BE2C (cell line): ENCODE results near the gene LILRA5.
"Not testable (repeated sequence)": the region's sequence is repeated elsewhere in the genome, so short reads cannot be mapped to it uniquely, and the experiment has no call there.

Experiments used
- DNase-seq: peaks from one replicate; pipeline ENCODE4 v3.0.0-alpha.2; 2020
- H3K27me3 ChIP-seq: fragments of 250-450 bp; sonication (Bioruptor Pico); 2 replicates; pipeline ENCODE4 v1.5.1; 2020; ENCODE audit warnings: mild to moderate bottlenecking
- H3K36me3 ChIP-seq: fragments of 250-450 bp; sonication (Bioruptor Pico); 2 replicates; pipeline ENCODE4 v1.5.1; 2020; ENCODE audit warnings: mild to moderate bottlenecking
- H3K4me1 ChIP-seq: fragments of 250-450 bp; sonication (Bioruptor Pico); 2 replicates; pipeline ENCODE4 v1.5.1; 2020
- H3K4me3 ChIP-seq: 2 replicates; pipeline ENCODE4 v1.5.1; 2011; ENCODE audit warnings: low read depth, low read length
- H3K9me3 ChIP-seq: fragments of 250-450 bp; sonication (Bioruptor Pico); 2 replicates; pipeline ENCODE4 v1.5.1; 2020
- TF ChIP-seq, protein P1 (sequence below): IDR thresholded peaks from 2 replicates; pipeline ENCODE4 v1.5.1; 2012; ENCODE audit warnings: mild to moderate bottlenecking, low read depth, low read length

The LILRA5 gene

DNA sequence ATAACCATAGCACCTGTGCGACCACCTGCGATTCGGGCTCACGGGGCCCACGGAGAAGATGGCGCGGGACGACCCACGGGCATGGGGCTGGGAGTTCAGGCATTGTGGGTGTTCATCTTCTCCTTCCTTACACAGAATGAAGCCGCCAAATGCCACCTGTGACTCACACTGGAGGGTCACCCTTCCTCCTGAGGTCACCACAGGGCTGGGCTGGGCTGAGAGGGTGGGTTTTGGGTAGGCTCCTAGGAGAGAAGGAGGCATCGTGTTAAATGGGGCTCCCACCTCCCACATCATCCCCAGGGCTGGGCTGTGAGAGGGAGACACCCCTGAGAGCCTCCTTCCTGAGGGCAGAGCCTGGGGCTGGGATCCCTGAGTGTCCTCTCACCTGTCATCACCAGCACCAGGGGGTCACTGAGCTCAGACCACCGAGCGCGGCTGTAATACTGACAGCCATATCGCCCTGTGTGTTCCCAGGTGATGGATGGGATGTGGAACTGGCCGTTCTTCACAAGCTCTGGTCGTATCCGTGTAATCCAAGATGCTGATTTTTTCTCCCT, 33.5 kb downstream of the LILRA5 start:
- TF ChIP-seq, protein P1, sequence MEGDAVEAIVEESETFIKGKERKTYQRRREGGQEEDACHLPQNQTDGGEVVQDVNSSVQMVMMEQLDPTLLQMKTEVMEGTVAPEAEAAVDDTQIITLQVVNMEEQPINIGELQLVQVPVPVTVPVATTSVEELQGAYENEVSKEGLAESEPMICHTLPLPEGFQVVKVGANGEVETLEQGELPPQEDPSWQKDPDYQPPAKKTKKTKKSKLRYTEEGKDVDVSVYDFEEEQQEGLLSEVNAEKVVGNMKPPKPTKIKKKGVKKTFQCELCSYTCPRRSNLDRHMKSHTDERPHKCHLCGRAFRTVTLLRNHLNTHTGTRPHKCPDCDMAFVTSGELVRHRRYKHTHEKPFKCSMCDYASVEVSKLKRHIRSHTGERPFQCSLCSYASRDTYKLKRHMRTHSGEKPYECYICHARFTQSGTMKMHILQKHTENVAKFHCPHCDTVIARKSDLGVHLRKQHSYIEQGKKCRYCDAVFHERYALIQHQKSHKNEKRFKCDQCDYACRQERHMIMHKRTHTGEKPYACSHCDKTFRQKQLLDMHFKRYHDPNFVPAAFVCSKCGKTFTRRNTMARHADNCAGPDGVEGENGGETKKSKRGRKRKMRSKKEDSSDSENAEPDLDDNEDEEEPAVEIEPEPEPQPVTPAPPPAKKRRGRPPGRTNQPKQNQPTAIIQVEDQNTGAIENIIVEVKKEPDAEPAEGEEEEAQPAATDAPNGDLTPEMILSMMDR = no peak
- peaks cover 44% of the 10 kb centered on the region for H3K27me3 ChIP-seq
- no peaks in the 10 kb centered on the region for H3K36me3 ChIP-seq
- no peak for DNase-seq
- H3K9me3 ChIP-seq = no peaks in the 10 kb centered on the region
- no peak overlapping the region for H3K4me3 ChIP-seq
- H3K4me1 ChIP-seq = no peaks in the 10 kb centered on the region

DNA sequence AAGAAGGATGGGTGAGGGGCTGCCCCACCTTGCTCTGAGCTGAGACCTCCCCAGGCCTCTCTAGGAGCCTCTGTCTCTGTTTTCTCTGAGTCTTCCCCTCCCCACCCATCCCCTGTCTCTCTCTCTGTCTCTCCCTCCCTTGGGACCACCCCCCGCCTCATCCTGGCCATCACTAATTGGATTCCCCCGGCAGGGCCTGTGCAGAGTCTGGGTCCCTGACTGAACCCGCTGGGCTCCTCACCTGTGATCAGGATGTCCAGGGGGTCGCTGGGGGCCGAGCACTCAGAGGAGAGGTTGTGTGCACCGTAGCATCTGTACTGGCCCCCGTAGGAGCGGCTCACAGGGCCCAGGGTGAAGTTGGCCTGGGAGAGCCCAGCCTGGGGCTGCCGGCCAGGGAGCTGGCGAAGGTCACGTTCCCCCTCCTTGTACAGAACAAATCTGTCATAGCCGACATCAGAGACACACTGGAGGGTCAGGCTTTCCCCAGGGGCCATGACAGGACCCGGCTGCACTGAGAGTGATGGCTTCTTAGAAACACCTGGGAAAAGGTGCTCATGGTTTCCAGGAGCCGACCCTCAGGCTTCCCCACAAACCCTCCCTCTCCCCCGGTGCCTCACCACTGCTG, 34.3 kb downstream of the LILRA5 start:
- H3K9me3 ChIP-seq, DNase-seq, H3K4me3 ChIP-seq, H3K4me1 ChIP-seq, H3K36me3 ChIP-seq: not testable (repeated sequence)
- peaks cover 46% of the 10 kb centered on the region for H3K27me3 ChIP-seq

DNA sequence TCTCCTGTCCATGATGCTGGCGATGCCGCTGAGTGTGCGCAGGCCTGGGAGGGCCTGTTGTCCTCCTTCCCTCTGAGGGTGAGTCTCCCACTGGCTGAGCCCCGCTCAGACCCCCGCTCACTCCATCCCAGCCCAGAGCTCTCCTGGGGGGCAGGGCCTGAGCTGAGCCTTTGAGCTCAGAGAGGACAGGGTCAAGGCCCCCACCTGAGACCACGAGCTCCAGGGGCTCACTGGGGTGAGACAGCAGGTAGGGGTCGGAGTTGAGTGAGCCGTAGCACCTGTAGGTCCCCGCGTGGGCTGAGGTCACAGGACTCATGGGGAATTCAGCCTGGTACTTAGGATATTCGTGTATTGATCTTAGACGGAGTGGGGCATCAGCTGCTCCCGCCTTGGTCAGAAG, 34.9 kb downstream of the LILRA5 start:
- not testable (repeated sequence) for DNase-seq, H3K4me1 ChIP-seq, H3K9me3 ChIP-seq, H3K36me3 ChIP-seq, H3K4me3 ChIP-seq
- peaks cover 46% of the 10 kb centered on the region for H3K27me3 ChIP-seq

DNA sequence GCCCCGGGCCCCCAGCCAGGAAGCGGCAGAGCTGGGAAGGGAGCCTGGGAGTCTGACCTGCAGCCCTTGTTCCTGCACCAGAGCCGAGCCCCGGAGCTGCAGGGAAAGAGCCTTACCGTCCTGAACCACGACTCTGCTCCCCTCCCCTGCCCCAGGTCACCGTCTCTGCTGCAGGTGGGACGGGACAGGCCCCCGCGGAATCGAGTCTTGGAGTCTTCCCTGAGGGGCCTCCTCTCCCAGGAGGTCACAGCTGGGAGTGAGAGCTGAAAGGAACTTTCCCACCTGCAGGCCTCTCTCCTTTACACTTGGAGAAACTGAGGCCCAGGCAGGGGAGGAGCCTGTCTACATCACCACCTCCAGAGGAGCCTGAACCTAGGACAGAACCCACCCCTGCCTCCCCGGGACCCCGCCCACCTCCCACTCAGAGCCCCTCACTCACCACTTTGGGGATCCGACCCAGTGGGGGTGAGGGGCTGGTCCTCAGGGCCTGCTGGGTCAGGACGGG, 35.8 kb downstream of the LILRA5 start:
- not testable (repeated sequence) for H3K9me3 ChIP-seq, H3K4me1 ChIP-seq, H3K36me3 ChIP-seq, DNase-seq, H3K4me3 ChIP-seq
- peaks cover 40% of the 10 kb centered on the region for H3K27me3 ChIP-seq

DNA sequence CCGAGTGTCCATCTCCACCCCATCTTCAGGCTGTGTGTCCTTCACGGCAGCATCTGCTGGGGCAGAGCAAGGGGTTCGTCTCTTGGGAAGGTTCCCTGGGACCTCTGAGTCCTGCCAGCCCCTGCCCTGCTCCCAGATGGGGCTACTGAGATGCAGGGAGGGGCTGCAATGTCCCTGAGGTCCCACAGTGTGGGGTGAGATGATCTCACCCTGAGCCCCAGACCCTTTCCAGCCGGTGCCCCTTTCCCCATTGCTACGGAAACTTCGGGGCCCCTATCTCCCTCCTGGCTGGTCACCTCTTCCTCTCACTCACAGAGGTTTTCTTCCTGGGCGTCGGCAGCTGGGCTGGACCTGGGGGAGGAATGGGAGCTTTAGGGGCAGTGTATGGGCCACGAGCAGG, 37.0 kb downstream of the LILRA5 start:
- Histone ChIP-seq H3K36me3 (no peaks in the 10 kb centered on the region), H3K27me3 (peaks cover 35% of the 10 kb centered on the region), H3K4me3 (no peak overlapping the region), H3K9me3 (no peaks in the 10 kb centered on the region), H3K4me1 (no peaks in the 10 kb centered on the region)
- no peak for DNase-seq
- TF ChIP-seq, protein P1 = no peak

DNA sequence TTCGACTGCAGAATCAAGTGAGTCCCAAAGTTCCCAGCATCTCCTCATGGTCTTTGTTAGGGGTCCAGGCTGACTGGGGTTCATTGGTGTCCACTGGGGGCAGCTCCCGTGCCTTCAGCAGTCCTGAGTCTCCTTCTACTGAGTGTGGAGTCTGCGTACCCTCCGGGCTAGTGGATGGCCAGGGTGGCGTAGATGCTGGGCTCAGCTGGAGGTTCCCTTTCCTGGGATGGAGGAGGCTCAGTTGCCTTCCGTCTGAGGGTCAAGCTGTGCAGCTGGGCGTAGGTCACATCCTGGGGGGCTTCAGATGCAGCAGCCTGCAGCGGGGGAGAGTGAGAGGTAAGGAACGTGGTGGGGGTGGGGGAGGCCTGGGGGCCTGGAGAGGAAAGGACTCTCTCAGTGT, 38.5 kb downstream of the LILRA5 start:
- not testable (repeated sequence) for H3K4me3 ChIP-seq, H3K4me1 ChIP-seq, H3K36me3 ChIP-seq, H3K9me3 ChIP-seq, DNase-seq
- peaks cover 36% of the 10 kb centered on the region for H3K27me3 ChIP-seq

DNA sequence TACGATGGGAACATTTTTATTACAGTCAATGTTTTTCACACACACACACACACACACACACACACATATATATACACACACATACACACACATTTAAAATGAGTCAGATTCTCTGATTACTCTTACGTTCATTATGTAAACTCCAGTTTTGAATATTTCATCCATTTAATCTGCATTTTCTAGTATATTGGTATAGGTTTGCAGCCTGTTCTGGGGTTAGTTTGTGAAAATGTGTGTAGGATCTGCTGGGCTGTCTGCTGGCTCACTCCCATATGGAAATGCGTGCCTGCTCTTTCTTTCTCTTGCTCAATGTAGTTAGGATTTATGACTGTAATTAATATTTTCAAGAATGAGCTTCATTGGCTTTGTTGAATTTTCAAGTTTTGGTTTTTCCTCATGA, 39.1 kb downstream of the LILRA5 start:
- Histone ChIP-seq H3K9me3 (no peaks in the 10 kb centered on the region), H3K36me3 (no peaks in the 10 kb centered on the region), H3K27me3 (peaks cover 38% of the 10 kb centered on the region), H3K4me1 (no peaks in the 10 kb centered on the region), H3K4me3 (no peak overlapping the region)
- TF ChIP-seq, protein P1 = no peak
- DNase-seq = no peak

DNA sequence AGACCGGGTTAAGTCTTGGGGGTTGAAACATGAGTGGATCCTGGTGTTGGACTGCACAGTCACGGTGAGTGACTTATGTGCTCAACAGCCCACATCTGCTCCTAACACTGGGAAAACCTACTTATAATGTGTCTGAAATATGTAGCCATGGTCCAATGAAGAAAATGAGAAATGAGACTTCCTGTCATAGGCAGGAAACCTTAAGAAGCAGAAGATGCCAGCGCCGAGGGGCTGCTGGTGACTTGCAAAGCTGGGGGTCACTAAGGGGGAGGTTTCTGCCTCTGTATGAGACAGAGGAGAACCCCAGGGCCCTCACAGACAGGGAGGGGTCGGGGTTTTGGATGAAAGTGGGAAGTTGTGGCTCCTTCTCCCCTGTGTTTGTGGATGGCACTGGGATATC, 40.8 kb downstream of the LILRA5 start:
- not testable (repeated sequence) for H3K36me3 ChIP-seq, DNase-seq, H3K9me3 ChIP-seq, H3K4me3 ChIP-seq, H3K4me1 ChIP-seq
- peaks cover 36% of the 10 kb centered on the region for H3K27me3 ChIP-seq

DNA sequence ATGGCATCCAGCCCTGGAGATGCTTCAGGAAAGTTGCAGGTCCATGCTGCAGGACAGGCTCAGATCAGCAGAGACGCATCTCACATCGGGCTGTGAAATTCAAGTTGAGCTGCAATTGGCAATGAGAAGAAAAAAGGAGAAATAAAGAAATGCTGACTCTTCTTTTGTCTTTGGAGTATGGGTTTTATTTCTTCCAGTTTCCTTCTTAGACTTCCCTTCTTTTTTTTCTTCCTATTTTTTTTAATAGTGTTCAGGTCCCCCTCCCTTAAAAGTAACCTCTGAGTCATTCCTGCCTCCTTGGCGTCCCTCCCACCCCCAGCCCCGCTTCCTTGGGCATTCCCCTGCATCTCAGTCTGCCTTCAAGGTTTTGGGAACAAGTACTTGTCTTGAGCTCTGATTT, 41.4 kb downstream of the LILRA5 start:
- not testable (repeated sequence) for DNase-seq, H3K36me3 ChIP-seq, H3K4me3 ChIP-seq, H3K4me1 ChIP-seq, H3K9me3 ChIP-seq
- peaks cover 35% of the 10 kb centered on the region for H3K27me3 ChIP-seq
